PC-3 (cell line): ENCODE measurements around the gene SPATA46. TPM values are rescaled to one million over a fixed set of nuclear protein-coding genes. Genes with fewer than 3 reads are reported as not detected.

Experiments
- ATAC-seq: fragments of 200-7000 bp; cut with Tn5 transposase; 2 replicates; pipeline ENCODE4 v1.9.1; 2020; ENCODE audit warnings: mild to moderate bottlenecking, moderate library complexity
- BruUV-seq: library from RNA; stranded (reverse); fragments of 400-500 nt; replicated peaks from 2 replicates; lab custom pipeline; 2021; lab: Mats Ljungman, UMichigan
- CTCF ChIA-PET: fragments of 300-600 bp; sonication (Branson Sonifier 250); formaldehyde crosslinking; loops from one replicate; lab custom pipeline; 2022; ENCODE audit warnings: antibody characterized with exemption; lab: Charles Lee
- POLR2A ChIA-PET: fragments of 300-600 bp; sonication (Branson Sonifier 250); formaldehyde crosslinking; loops from one replicate; lab custom pipeline; 2022; ENCODE audit warnings: antibody characterized with exemption; ENCODE audit not compliant: unreplicated experiment; lab: Charles Lee
- DNase-seq: peaks from one replicate; pipeline ENCODE4 v3.0.0-alpha.2; 2015
- H2AFZ ChIP-seq: fragments of 300-600 bp; sonication (generic); 2 replicates; pipeline ENCODE4 v1.6.0; 2016; ENCODE audit warnings: antibody characterized with exemption, low read length
- H3F3A ChIP-seq: fragments of 300-600 bp; sonication (generic); one replicate; pipeline ENCODE4 v1.6.0; 2017; ENCODE audit warnings: antibody characterized with exemption, low read length, control low read depth, mild to moderate bottlenecking; ENCODE audit not compliant: unreplicated experiment
- H3K27ac ChIP-seq: fragments of 300-600 bp; sonication (generic); 2 replicates; pipeline ENCODE4 v1.5.1; 2016; ENCODE audit warnings: mild to moderate bottlenecking, low read length
- H3K27me3 ChIP-seq: fragments of 300-600 bp; sonication (generic); 2 replicates; pipeline ENCODE4 v1.6.1; 2016; ENCODE audit warnings: low read length, mixed read lengths
- H3K36me3 ChIP-seq: fragments of 300-600 bp; sonication (generic); 2 replicates; pipeline ENCODE4 v1.6.1; 2016; ENCODE audit warnings: low read depth, mixed run types, low read length, mixed read lengths
- H3K4me1 ChIP-seq: fragments of 300-600 bp; sonication (generic); 2 replicates; pipeline ENCODE4 v1.5.1; 2016; ENCODE audit warnings: low read length; ENCODE audit not compliant: insufficient read depth
- H3K4me2 ChIP-seq: fragments of 300-600 bp; sonication (generic); 2 replicates; pipeline ENCODE4 v1.6.0; 2016; ENCODE audit warnings: low read length
- H3K4me3 ChIP-seq: fragments of 300-600 bp; sonication (generic); 2 replicates; pipeline ENCODE4 v1.5.1; 2016; ENCODE audit warnings: mild to moderate bottlenecking, low read length, mixed read lengths
- H3K79me2 ChIP-seq: fragments of 300-600 bp; sonication (generic); 2 replicates; pipeline ENCODE4 v1.6.1; 2017; ENCODE audit warnings: low read length, mixed read lengths
- H3K9ac ChIP-seq: fragments of 300-600 bp; sonication (generic); 2 replicates; pipeline ENCODE4 v1.6.0; 2016; ENCODE audit warnings: mild to moderate bottlenecking, low read length
- H3K9me2 ChIP-seq: fragments of 300-600 bp; sonication (generic); replicated peaks from 2 replicates; pipeline ENCODE4 v1.6.1; 2016; ENCODE audit warnings: mixed run types, low read length, mixed read lengths
- H3K9me3 ChIP-seq: fragments of 300-600 bp; sonication (generic); 2 replicates; pipeline ENCODE4 v1.6.1; 2016; ENCODE audit warnings: low read length, mixed read lengths
- H4K20me1 ChIP-seq: fragments of 300-600 bp; sonication (generic); 2 replicates; pipeline ENCODE4 v1.6.1; 2016; ENCODE audit warnings: low read length, mixed read lengths
- CTCF ChIP-seq: fragments of 300-600 bp; sonication (generic); conservative IDR thresholded peaks from 2 replicates; pipeline ENCODE4 v1.5.1; 2017; ENCODE audit warnings: antibody characterized with exemption, low read depth, mild to moderate bottlenecking, low read length
- EZH2 ChIP-seq: fragments of 300-600 bp; sonication (generic); IDR thresholded peaks from one replicate; pipeline ENCODE4 v1.6.1; 2017; ENCODE audit warnings: antibody characterized with exemption, mild to moderate bottlenecking, low read length; ENCODE audit not compliant: unreplicated experiment
- EZH2phosphoT487 ChIP-seq: fragments of 300-600 bp; sonication (generic); IDR thresholded peaks from 2 replicates; pipeline ENCODE4 v1.6.1; 2018; ENCODE audit warnings: mild to moderate bottlenecking, antibody characterized with exemption, low read length, borderline replicate concordance
- intact Hi-C: fragments of 100-400 bp; cut with micrococcal nuclease; formaldehyde crosslinking; loops from 2 replicates; pipeline ENCODE4 v1.9.0; 2023
- total RNA-seq: library from RNA; depleted of rRNA; stranded (reverse); fragments of >200 nt; gene quantifications from 2 replicates; pipeline ENCODE4 v1.2.3, GENCODE V29; 2014

Gene SPATA46
- total RNA-seq, 1 experiment from 2014 or later = not detected

- Histone ChIP-seq H3K9me2 (no peaks in the 10 kb centered on the region), H3F3A (no peaks in the 10 kb centered on the region), H3K27me3 (no peaks in the 10 kb centered on the region), H3K27ac (no peak overlapping the region), H4K20me1 (no peaks in the 10 kb centered on the region), H3K4me1 (peaks cover 28% of the 10 kb centered on the region), H3K9ac (no peak overlapping the region), H3K9me3 (no peaks in the 10 kb centered on the region), H2AFZ (no peak overlapping the region), H3K36me3 (no peaks in the 10 kb centered on the region), H3K79me2 (no peaks in the 10 kb centered on the region), H3K4me3 (no peak overlapping the region), H3K4me2 (peak overlapping the region; percentile 23)
- ATAC-seq = peak; percentile 95
- DNase-seq = peak; percentile 94
- POLR2A ChIA-PET = interaction anchor here (0.6 kb wide), 1 partner anchor 11 kb away, joined by 3 read pairs; no protein-coding TSS in a partner anchor
- intact Hi-C loops = no loop called here
- BruUV-seq = no TSS peak
- CTCF ChIA-PET = interaction anchor here (0.5 kb wide), 1 partner anchor 8 kb away, joined by 3 read pairs; no protein-coding TSS in a partner anchor
- TF ChIP-seq CTCF = no peak
- no peak for TF ChIP-seq EZH2
- no peak for TF ChIP-seq EZH2phosphoT487
These were observed 3.0 kb downstream of the SPATA46 start for GRCh38 chr1:162373541-162374260.

DNA sequence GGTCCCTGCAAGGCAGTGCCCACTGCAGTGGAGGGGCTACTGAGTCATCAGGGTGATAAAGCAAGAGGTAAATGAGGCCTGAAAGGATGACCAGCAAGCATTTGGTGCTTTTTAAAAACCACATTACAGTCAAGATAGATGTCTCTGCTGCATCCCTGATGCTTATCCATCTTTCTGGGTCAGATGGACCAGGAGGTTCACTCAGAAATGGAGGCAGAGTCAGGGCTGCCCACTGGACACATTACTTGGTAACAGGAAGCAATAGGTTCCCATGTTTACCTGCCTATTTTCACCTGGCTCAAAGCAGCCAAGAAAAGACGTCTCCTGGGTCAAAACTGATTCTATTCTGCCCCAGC is 3.6 kb downstream of the SPATA46 start:
- ATAC-seq (no peak), DNase-seq (no peak)
- Histone ChIP-seq H4K20me1 (no peaks in the 10 kb centered on the region), H3K36me3 (no peaks in the 10 kb centered on the region), H2AFZ (no peak overlapping the region), H3K9me3 (no peaks in the 10 kb centered on the region), H3K9me2 (no peaks in the 10 kb centered on the region), H3K27me3 (no peaks in the 10 kb centered on the region), H3K4me2 (no peak overlapping the region), H3K9ac (no peak overlapping the region), H3K4me1 (peaks cover 28% of the 10 kb centered on the region), H3K27ac (no peak overlapping the region), H3K79me2 (no peaks in the 10 kb centered on the region), H3F3A (no peaks in the 10 kb centered on the region), H3K4me3 (no peak overlapping the region)
- CTCF ChIA-PET = no interaction called here
- POLR2A ChIA-PET = no interaction called here
- TF ChIP-seq EZH2phosphoT487 (no peak), CTCF (no peak), EZH2 (no peak)
- BruUV-seq = no TSS peak
- intact Hi-C loops = no loop called here
